ENCODE results near the gene CAMK2A.

DNA sequence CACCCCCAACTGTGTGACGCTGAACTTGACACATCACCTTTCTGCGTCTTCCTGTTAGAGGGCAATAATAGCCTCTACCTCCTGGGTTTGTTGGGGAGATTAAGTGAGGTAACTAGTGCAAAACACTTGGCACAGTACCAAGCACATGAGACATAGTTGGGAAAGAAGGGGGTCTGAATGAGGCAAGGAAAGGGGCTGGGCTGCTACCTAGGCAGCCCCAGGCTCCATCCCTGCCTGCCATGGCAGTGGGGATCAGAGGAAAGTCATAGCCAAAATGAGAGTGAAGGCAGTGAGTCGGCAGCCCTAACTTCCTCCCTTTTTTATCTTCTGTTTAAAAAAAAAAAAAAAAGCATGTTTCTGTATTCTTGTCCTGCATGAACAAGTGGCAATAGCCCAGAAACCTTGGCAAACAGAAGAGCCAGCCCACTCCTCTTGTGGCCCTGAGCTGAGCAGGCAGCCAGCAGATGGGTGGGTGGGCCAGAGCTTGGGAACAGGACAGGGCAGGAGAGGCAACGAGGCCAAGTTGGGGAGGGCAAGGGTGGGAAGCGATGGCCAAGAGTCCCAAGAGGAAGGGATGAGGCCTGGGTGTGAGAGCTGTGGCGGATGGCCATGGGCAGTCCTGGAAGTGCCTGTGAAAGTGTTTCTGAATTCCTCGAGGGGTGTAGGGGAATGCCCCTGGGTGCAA is 11.4 kb downstream of the CAMK2A start:
- TF ChIP-seq, protein P1, sequence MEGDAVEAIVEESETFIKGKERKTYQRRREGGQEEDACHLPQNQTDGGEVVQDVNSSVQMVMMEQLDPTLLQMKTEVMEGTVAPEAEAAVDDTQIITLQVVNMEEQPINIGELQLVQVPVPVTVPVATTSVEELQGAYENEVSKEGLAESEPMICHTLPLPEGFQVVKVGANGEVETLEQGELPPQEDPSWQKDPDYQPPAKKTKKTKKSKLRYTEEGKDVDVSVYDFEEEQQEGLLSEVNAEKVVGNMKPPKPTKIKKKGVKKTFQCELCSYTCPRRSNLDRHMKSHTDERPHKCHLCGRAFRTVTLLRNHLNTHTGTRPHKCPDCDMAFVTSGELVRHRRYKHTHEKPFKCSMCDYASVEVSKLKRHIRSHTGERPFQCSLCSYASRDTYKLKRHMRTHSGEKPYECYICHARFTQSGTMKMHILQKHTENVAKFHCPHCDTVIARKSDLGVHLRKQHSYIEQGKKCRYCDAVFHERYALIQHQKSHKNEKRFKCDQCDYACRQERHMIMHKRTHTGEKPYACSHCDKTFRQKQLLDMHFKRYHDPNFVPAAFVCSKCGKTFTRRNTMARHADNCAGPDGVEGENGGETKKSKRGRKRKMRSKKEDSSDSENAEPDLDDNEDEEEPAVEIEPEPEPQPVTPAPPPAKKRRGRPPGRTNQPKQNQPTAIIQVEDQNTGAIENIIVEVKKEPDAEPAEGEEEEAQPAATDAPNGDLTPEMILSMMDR (IDR thresholded peaks at IDR 0.05), result no peak
- no peak for TF ChIP-seq POLR2A (IDR thresholded peaks at IDR 0.05)
